SK-N-SH treated with all-trans-retinoic acid at 6 μM for 48 hours (cell line): ENCODE measurements around the gene CEP350.

Source experiments
- ATAC-seq: fragments of 200-7000 bp; cut with Tn5 transposase; 3 replicates; pipeline ENCODE4 v1.9.1; 2020; ENCODE audit warnings: mild to moderate bottlenecking, moderate library complexity
- ARNTL ChIP-seq: fragments of 450-650 bp; formaldehyde crosslinking; IDR thresholded peaks from 2 replicates; pipeline ENCODE4 v1.5.0; 2020; ENCODE audit warnings: low read depth, mild to moderate bottlenecking, moderate library complexity, borderline replicate concordance
- BACH2 ChIP-seq: fragments of 250-450 bp; sonication (Bioruptor Pico); IDR thresholded peaks from 2 replicates; pipeline ENCODE4 v1.9.0; 2021; ENCODE audit warnings: mild to moderate bottlenecking, borderline replicate concordance
- CREB5 ChIP-seq: fragments of 250-450 bp; sonication (Bioruptor Pico); IDR thresholded peaks from 2 replicates; pipeline ENCODE4 v1.5.1; 2020; ENCODE audit warnings: low read depth, mild to moderate bottlenecking, moderate library complexity
- CSDC2 ChIP-seq: fragments of 250-450 bp; sonication (Bioruptor Pico); IDR thresholded peaks from 2 replicates; pipeline ENCODE4 v1.5.0; 2020; ENCODE audit warnings: mild to moderate bottlenecking, moderate library complexity
- CSRNP3 ChIP-seq: fragments of 250-450 bp; sonication (Bioruptor Pico); IDR thresholded peaks from 2 replicates; pipeline ENCODE4 v1.5.1; 2021; ENCODE audit warnings: mild to moderate bottlenecking, moderate library complexity
- ESRRG ChIP-seq: fragments of 250-450 bp; sonication (Bioruptor Pico); IDR thresholded peaks from 2 replicates; pipeline ENCODE4 v1.6.1; 2021; ENCODE audit warnings: mild to moderate bottlenecking
- GLIS3 ChIP-seq: fragments of 250-450 bp; sonication (Bioruptor Pico); IDR thresholded peaks from 2 replicates; pipeline ENCODE4 v1.5.0; 2020; ENCODE audit warnings: mild to moderate bottlenecking, moderate library complexity
- ISL1 ChIP-seq: fragments of 250-450 bp; sonication (Bioruptor Pico); IDR thresholded peaks from 2 replicates; pipeline ENCODE4 v2.1.2; 2022; ENCODE audit warnings: mild to moderate bottlenecking, moderate library complexity
- OSR1 ChIP-seq: fragments of 250-450 bp; sonication (Bioruptor Pico); IDR thresholded peaks from 2 replicates; pipeline ENCODE4 v1.8.0; 2022; ENCODE audit warnings: moderate library complexity, mild to moderate bottlenecking, inconsistent platforms
- PPARA ChIP-seq: fragments of 250-450 bp; sonication (Bioruptor Pico); IDR thresholded peaks from 2 replicates; pipeline ENCODE4 v1.5.0; 2020; ENCODE audit warnings: mild to moderate bottlenecking, borderline replicate concordance
- RARB ChIP-seq: fragments of 250-450 bp; sonication (Bioruptor Pico); IDR thresholded peaks from 2 replicates; pipeline ENCODE4 v1.8.0; 2021; ENCODE audit warnings: mild to moderate bottlenecking, moderate library complexity
- SNAI2 ChIP-seq: fragments of 250-450 bp; sonication (Bioruptor Pico); IDR thresholded peaks from 2 replicates; pipeline ENCODE4 v1.5.0; 2020; ENCODE audit warnings: mild to moderate bottlenecking, moderate library complexity
- TCF4 ChIP-seq: fragments of 250-450 bp; sonication (Bioruptor Pico); IDR thresholded peaks from 2 replicates; pipeline ENCODE4 v1.8.0; 2021; ENCODE audit warnings: mild to moderate bottlenecking, moderate library complexity, borderline replicate concordance
- TOX ChIP-seq: fragments of 250-450 bp; sonication (Bioruptor Pico); IDR thresholded peaks from 2 replicates; pipeline ENCODE4 v1.8.0; 2021; ENCODE audit warnings: mild to moderate bottlenecking, moderate library complexity, borderline replicate concordance
- TSHZ2 ChIP-seq: fragments of 250-450 bp; sonication (Bioruptor Pico); IDR thresholded peaks from 2 replicates; pipeline ENCODE4 v1.5.0; 2020; ENCODE audit warnings: mild to moderate bottlenecking, moderate library complexity
- ZC3H10 ChIP-seq: fragments of 250-450 bp; sonication (Bioruptor Pico); IDR thresholded peaks from 2 replicates; pipeline ENCODE4 v1.5.1; 2021; ENCODE audit warnings: mild to moderate bottlenecking, moderate library complexity
- ZFP3 ChIP-seq: fragments of 250-450 bp; sonication (Bioruptor Pico); IDR thresholded peaks from 2 replicates; pipeline ENCODE4 v1.5.0; 2020; ENCODE audit warnings: mild to moderate bottlenecking, moderate library complexity
- ZFP30 ChIP-seq: fragments of 450-650 bp; formaldehyde crosslinking; IDR thresholded peaks from 2 replicates; pipeline ENCODE4 v1.5.0; 2022; ENCODE audit warnings: mild to moderate bottlenecking, moderate library complexity
- ZNF565 ChIP-seq: fragments of 450-650 bp; formaldehyde crosslinking; conservative IDR thresholded peaks from 2 replicates; pipeline ENCODE4 v1.5.0; 2020; ENCODE audit warnings: low read depth, mild to moderate bottlenecking, moderate library complexity
- ZNF70 ChIP-seq: fragments of 450-650 bp; formaldehyde crosslinking; IDR thresholded peaks from 2 replicates; pipeline ENCODE4 v1.5.0; 2020; ENCODE audit warnings: mild to moderate bottlenecking, moderate library complexity
- ZNF8 ChIP-seq: fragments of 450-650 bp; formaldehyde crosslinking; IDR thresholded peaks from 2 replicates; pipeline ENCODE4 v1.5.0; 2020; ENCODE audit warnings: mild to moderate bottlenecking, moderate library complexity

Gene CEP350

GRCh38 chr1:180144659-180145357 is 190.2 kb downstream of the CEP350 start:
- ATAC-seq, result no peak; the same call in 1 of the 3 replicates
- TF ChIP-seq ZFP30 (no peak), TCF4 (CRISPR knock-in tag) (no peak), CREB5 (no peak), TOX (CRISPR knock-in tag) (no peak), ZNF70 (CRISPR knock-in tag) (no peak), SNAI2 (CRISPR knock-in tag) (no peak), ZNF565 (no peak), ARNTL (CRISPR knock-in tag) (no peak), OSR1 (CRISPR knock-in tag) (no peak), ISL1 (CRISPR knock-in tag) (no peak), ESRRG (CRISPR knock-in tag) (no peak), ZC3H10 (CRISPR knock-in tag) (no peak), ZNF8 (CRISPR knock-in tag) (no peak), BACH2 (CRISPR knock-in tag) (no peak), GLIS3 (CRISPR knock-in tag) (no peak)

- TF ChIP-seq ZFP3 (CRISPR knock-in tag) (no peak), SNAI2 (CRISPR knock-in tag) (no peak), CSRNP3 (no peak), CSDC2 (CRISPR knock-in tag) (no peak), ARNTL (CRISPR knock-in tag) (no peak), ZFP30 (no peak), TOX (CRISPR knock-in tag) (no peak), ZNF8 (CRISPR knock-in tag) (no peak), TSHZ2 (CRISPR knock-in tag) (no peak), ZNF70 (CRISPR knock-in tag) (no peak), CREB5 (no peak), ZC3H10 (CRISPR knock-in tag) (no peak), PPARA (CRISPR knock-in tag) (no peak), ZNF565 (no peak), ISL1 (CRISPR knock-in tag) (no peak), BACH2 (CRISPR knock-in tag) (no peak)
- TF ChIP-seq, all 23 proteins: peak for 0
- no peak for ATAC-seq
Observed at GRCh38 chr1:180145446-180145845, 190.8 kb downstream of the CEP350 start.

- TF ChIP-seq OSR1 (CRISPR knock-in tag) (no peak), RARB (no peak), CSRNP3 (no peak), GLIS3 (CRISPR knock-in tag) (no peak), ZFP30 (peak; percentile 94), ZC3H10 (CRISPR knock-in tag) (no peak), CSDC2 (CRISPR knock-in tag) (peak; percentile 64; the same call in 1 of the 2 replicates)
- peak; percentile 21 for ATAC-seq
Observed at GRCh38 chr1:180150982-180151381, 196.4 kb downstream of the CEP350 start.
